ENCODE measurements around the gene STRIP1. TPM values are rescaled to one million over a fixed set of nuclear protein-coding genes. Genes with fewer than 3 reads are reported as not detected.

The STRIP1 gene
- total RNA-seq, 4 donors from 2014 or later, result 25.9 to 44.4 (median 34.8) TPM

- TF ChIP-seq CTCF (IDR thresholded peaks at IDR 0.05) (peak; percentile 46 to 78 (median 62)), POLR2A (IDR thresholded peaks at IDR 0.05) (no peak)
Measured at GRCh38 chr1:110060034-110060661, 25.7 kb downstream of the STRIP1 start.

GRCh38 chr1:110060662-110061060, 26.2 kb downstream of the STRIP1 start:
- DNase-seq, result no peak
- intact Hi-C loops (cut with DNase I), result no loop called here
- Histone ChIP-seq H3K27ac (no peak overlapping the region), H3K4me3 (no peak overlapping the region), H3K9me3 (no peaks in the 10 kb centered on the region), H3K36me3 (peaks cover 0 to 64% (median 10%) of the 10 kb centered on the region in 3 donors), H3K27me3 (peaks cover 0 to 11% (median 0%) of the 10 kb centered on the region in 4 donors), H3K4me1 (peaks cover 7 to 28% (median 18%) of the 10 kb centered on the region in 3 donors)
- TF ChIP-seq CTCF (IDR thresholded peaks at IDR 0.05) (no peak), POLR2A (IDR thresholded peaks at IDR 0.05) (no peak)
- WGBS, 2 donors, result 97 to 98% methylated on average over 6 of the region's 7 CpGs

More at GRCh38 chr1:110060034-110060661, 25.7 kb downstream of the STRIP1 start:
- intact Hi-C loops (cut with DNase I), result no loop called here
- no peaks in the 10 kb centered on the region for H3K9me3 ChIP-seq
- 84 to 85% methylated on average over 3 to 6 of the region's 9 CpGs for WGBS, 2 donors
- peaks cover 2 to 69% (median 15%) of the 10 kb centered on the region in 3 donors for H3K36me3 ChIP-seq
- peaks cover 0 to 6% (median 0%) of the 10 kb centered on the region in 4 donors for H3K27me3 ChIP-seq
- peaks cover 7 to 32% (median 19%) of the 10 kb centered on the region in 3 donors for H3K4me1 ChIP-seq
- H3K27ac ChIP-seq, result no peak overlapping the region
- H3K4me3 ChIP-seq, result no peak overlapping the region
- DNase-seq, result no peak

GRCh38 chr1:110061341-110061740, 26.9 kb downstream of the STRIP1 start:
- no peak for DNase-seq
- intact Hi-C loops (cut with DNase I), result no loop called here
- Histone ChIP-seq H3K4me1 (peaks cover 4 to 21% (median 11%) of the 10 kb centered on the region in 3 donors), H3K27ac (no peak overlapping the region), H3K4me3 (no peak overlapping the region), H3K9me3 (no peaks in the 10 kb centered on the region), H3K36me3 (peaks cover 0 to 57% (median 5%) of the 10 kb centered on the region in 3 donors), H3K27me3 (peaks cover 0 to 18% (median 0%) of the 10 kb centered on the region in 4 donors)
- TF ChIP-seq CTCF (IDR thresholded peaks at IDR 0.05) (no peak), POLR2A (IDR thresholded peaks at IDR 0.05) (no peak)
- WGBS, 2 donors, result 95 to 100% methylated on average over 2 to 9 of the region's 10 CpGs

- no peak for DNase-seq
- TF ChIP-seq POLR2A (IDR thresholded peaks at IDR 0.05) (no peak), CTCF (IDR thresholded peaks at IDR 0.05) (no peak)
- Histone ChIP-seq H3K27ac (no peak overlapping the region), H3K27me3 (peaks cover 0 to 30% (median 2%) of the 10 kb centered on the region in 4 donors), H3K4me3 (no peak overlapping the region), H3K4me1 (peaks cover 0 to 10% (median 0%) of the 10 kb centered on the region in 3 donors), H3K36me3 (peaks cover 0 to 44% (median 0%) of the 10 kb centered on the region in 3 donors), H3K9me3 (no peaks in the 10 kb centered on the region)
- intact Hi-C loops (cut with DNase I), result no loop called here
- 88 to 90% methylated on average over 1 of the region's 2 CpGs for WGBS, 2 donors
Measured at GRCh38 chr1:110062612-110063011, 28.2 kb downstream of the STRIP1 start.

GRCh38 chr1:110063781-110064180, 29.4 kb downstream of the STRIP1 start:
- intact Hi-C loops (cut with DNase I), result no loop called here
- no peak for DNase-seq
- WGBS, 2 donors, result 67 to 91% methylated on average over 1 of the region's 4 CpGs
- TF ChIP-seq POLR2A (IDR thresholded peaks at IDR 0.05) (no peak), CTCF (IDR thresholded peaks at IDR 0.05) (no peak)
- H3K27me3 ChIP-seq, result peaks cover 11 to 42% (median 14%) of the 10 kb centered on the region in 4 donors
- no peak overlapping the region for H3K4me3 ChIP-seq
- no peak overlapping the region for H3K27ac ChIP-seq
- peaks cover 0 to 33% (median 0%) of the 10 kb centered on the region in 3 donors for H3K36me3 ChIP-seq
- H3K9me3 ChIP-seq, result no peaks in the 10 kb centered on the region
- peaks cover 6 to 13% (median 7%) of the 10 kb centered on the region in 3 donors for H3K4me1 ChIP-seq
